SH-SY5Y (cell line): Measurements from ENCODE around the gene TTLL13.

Experiments used
- GATA2 ChIP-seq: IDR thresholded peaks from 2 replicates; pipeline ENCODE4 v1.6.1; 2011; ENCODE audit warnings: mild to moderate bottlenecking, low read depth, low read length
- GATA3 ChIP-seq: IDR thresholded peaks from 2 replicates; pipeline ENCODE4 v1.6.1; 2011; ENCODE audit warnings: low read depth, mild to moderate bottlenecking, low read length, moderate library complexity

Gene TTLL13

DNA sequence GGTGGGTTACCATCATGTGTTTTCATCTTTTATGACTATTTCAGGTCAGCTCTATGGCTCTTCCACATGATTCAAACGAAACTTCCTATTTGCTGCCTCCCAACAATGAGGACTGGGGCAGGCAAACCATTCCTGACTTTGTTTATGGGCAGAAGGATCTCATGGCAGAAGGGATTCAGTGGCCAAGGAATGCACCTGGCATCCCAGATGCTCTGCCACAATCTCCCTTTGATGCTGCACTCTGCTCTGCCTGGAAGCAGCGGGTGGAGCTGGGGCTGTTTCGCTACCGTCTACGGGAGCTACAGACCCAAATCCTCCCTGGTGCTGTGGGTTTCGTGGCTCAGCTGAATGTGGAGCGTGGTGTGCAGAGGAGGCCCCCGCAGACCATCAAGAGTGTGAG lies 8.5 kb upstream of the TTLL13 start:
- TF ChIP-seq GATA3 (no peak), GATA2 (no peak)

DNA sequence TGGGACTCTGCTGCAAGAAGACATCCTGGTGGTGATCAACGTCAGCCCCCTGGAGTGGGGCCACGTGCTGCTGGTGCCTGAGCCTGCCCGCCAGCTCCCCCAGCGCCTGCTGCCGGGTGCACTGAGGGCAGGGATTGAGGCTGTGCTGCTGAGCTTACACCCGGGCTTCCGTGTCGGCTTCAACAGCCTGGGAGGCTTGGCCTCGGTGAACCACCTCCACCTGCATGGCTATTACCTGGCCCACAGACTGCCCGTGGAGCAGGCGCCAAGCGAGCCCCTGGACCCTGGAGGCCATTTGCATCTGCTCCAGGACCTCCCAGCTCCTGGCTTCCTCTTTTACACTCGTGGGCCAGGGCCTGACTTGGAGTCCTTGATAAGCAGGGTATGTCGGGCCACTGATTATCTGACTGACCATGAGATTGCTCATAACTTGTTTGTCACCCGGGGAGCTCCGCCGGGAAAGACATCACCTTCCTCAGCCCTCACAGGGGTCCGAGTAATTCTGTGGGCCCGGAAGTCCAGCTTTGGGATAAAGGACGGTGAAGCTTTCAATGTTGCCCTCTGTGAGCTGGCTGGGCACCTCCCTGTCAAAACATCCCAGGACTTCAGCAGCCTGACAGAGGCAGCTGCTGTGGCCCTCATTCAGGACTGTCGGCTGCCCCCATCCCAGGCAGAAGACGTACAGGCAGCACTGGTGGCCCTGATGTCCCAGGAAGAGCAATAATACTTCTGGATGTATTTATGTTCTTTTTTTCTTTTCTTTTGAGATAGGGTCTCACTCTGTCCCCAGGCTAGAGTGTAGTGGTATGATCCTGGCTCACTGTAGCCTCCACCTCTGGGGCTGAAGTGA lies 7.8 kb upstream of the TTLL13 start:
- TF ChIP-seq GATA2 (no peak), GATA3 (no peak)

DNA sequence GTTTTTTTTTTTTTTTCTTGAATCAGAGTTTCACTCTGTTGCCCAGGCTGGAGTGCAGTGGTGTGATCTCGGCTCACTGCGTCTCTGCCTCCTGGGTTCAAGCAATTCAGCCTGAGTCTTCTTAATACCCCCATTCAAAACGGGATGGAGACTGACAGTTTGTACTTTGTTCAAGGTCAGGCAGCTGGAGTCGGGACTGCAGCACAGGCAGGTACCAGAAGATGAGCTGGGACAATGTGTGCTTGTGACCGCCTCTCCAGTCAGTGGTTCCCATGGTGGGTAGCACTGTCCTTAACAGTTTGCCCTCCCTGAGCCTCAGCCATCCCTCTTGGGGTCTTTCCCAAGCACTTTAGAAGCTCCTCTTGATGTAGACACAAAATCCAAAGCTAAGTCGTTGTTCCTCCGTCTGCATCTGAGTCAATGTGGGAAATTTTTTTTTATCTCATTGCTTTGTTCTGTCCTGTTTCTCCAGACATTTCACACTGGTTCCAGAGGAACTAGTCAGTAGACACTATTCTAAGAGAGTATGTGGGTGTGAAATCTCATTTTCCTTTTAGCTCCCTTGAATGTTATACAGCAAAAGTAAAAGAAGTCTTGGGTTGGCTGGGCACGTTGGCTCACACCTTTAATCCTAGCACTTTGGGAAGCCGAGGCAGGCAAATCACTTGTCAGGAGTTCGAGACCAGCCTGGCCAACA lies 5.3 kb upstream of the TTLL13 start:
- no peak for TF ChIP-seq GATA2
- TF ChIP-seq GATA3: no peak

DNA sequence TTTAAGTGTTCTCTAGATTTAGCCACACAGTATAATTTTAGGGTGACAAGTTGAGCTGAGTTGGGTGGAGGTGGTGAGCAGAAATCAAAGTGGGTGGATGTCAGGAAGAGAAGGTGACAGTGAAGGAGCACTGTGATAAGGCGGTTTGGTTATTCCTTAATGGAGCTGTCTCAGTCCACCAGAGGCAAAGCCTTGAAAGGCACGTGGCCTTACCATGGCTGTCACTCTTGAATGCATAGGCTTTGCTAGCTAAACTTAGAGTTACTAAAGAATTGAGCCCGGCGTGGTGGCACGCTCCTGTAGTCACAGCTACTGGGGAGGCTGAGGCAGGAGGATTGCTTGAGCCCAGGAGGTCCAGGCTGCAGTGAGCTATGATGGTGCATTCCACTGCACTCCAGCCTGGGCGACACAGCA lies 560 bp upstream of the TTLL13 start:
- TF ChIP-seq GATA3 (no peak), GATA2 (no peak)

DNA sequence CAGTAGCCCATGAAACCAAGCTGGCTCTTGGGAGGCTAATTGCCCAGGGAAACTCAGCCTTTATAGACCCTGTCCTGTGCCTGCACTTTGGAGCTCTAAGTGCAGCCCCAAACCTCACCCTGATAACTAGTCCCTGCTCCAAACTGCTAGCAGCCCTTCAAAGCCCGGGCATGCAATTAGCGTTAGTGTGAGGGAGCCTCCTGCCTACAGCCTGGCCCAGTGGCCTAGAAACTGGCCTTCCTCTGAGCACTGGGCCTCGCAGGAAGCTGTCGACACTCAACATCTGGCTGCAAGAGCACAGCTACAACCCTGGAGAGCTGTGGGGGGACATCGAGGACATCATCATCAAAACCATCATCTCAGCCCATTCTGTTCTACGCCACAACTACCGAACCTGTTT lies 8.4 kb downstream of the TTLL13 start:
- TF ChIP-seq GATA3 (no peak), GATA2 (no peak)

DNA sequence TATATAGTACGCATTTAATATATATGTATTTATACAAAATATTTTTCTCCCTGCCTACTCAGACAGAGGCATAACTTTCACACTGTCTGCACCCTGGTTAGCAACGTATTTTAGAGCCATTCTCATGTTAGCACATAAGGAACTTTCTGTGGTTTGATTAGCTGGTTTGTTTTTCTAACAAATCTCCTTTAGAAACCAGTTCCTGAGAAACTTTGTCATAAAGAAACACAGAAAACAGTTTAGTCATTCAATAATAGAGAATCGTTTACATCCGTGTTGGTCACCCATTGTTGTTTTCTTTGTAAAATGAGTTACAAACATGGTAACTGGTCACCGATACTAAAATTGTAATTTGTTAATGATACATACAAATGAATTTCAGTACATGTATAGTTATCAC lies 10.2 kb downstream of the TTLL13 start:
- TF ChIP-seq GATA3 (no peak), GATA2 (no peak)

DNA sequence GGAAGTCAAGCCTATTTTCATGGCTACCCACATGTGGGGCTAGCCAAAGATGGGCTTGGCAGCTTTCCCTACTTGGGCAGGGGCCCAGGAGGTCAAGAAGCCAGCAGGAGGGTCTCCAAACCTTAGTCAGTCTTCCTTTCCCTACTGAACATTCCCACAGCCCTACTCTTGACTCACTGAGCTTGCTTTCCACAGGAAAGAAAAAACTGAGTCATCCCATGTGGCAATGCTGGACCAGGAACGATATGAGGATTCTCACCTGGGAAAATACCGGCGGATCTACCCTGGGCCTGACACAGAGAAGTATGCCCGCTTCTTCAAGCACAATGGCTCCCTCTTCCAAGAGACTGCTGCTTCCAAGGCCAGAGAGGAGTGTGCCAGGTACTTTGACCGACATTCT lies 12.5 kb downstream of the TTLL13 start:
- TF ChIP-seq GATA3: no peak
- TF ChIP-seq GATA2: no peak

DNA sequence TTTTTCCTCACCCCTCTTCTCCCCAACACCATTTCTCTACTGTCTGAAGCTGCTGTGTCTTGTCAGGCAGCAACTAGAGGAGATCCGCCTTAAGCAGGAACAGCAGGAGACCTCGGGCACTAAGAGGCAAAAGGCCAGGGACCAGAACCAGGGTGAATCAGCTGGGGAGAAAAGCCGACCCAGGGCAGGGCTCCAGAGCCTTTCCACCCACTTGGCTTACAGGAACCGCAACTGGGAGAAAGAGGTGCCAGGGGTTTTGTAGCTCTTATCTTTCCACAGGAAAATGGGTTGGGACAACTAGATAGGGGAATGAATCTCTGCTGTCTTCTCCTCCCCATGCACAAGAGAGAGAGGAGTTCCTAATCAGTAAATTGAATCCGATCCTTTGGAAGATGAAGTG lies 13.1 kb downstream of the TTLL13 start:
- TF ChIP-seq GATA2 (no peak), GATA3 (no peak)

DNA sequence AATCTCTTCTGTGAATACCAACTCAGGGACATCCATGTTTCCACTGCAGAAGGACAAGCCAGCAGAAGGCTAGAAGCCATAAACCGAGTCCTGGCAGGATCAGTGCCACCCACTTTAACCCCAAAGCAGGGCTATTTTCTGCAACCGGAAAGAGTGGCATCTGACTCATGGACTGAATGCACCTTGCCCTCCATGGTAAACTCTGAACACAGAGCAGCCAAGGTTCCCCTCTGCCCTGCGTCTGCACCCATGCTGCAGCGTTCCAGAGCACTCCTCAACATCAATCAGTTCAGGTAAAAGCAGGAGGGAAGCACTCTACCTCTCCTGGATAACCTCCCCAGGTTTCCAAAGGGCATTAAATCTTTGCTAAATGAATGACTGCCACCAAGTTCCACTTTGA lies 15.3 kb downstream of the TTLL13 start:
- no peak for TF ChIP-seq GATA3

DNA sequence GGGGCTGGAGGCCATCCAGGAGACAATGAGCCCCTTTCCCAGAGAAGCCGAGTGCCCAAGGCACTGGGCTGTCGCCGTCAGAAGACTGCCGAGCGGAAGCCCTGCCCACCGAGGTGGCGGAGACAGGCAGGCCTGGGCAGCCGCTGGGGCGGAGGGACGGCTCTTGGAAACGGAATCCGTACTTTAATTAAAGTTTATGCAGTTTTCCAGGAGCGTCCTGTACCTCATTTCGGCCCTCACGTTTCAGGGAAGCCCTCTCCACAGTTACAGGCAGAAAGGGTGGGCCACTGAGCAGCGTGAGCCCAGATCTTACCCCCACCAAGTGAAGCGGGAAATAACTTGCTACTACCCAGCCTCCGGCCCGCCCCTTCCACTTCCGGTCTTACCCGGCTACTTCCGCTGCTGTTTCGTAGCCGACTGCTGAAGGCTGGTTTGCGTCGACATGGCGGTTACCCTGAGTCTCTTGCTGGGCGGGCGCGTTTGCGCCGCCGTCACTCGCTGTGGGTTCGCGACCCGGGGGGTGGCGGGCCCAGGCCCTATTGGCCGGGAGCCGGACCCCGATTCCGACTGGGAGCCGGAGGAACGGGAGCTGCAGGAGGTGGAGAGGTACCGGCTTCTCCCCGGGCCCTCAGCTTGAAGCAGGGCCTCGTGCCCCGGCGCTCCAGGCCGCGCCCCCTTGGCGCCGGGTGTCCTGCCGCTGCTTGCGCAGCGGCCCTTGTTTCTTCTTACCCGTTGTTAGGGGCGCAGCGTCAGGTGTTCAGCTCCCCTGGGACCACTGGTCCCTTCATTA lies 16.1 kb downstream of the TTLL13 start, which contains the start of gene NGRN:
Gene NGRN (plus strand): TSS at position 402 of the 790 bp plus-strand sequence. CDS start 41 bp downstream, at position 443.
- TF ChIP-seq GATA2: no peak
- no peak for TF ChIP-seq GATA3

DNA sequence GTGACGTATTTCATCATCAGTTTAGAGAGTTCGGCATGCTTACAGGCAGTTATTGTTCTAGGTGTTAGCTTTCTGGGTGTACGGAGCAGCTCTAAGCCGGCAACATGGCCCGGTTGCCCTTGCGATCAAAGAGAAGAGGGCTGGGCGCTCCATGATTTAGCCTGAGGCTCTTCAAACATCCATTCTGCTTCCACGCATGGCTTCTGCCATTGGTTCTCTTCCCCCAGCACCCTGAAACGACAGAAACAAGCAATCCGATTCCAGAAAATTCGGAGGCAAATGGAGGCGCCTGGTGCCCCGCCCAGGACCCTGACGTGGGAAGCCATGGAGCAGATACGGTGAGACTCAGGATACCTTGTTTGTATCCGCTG lies 16.7 kb downstream of the TTLL13 start:
- TF ChIP-seq GATA2 (no peak), GATA3 (no peak)

DNA sequence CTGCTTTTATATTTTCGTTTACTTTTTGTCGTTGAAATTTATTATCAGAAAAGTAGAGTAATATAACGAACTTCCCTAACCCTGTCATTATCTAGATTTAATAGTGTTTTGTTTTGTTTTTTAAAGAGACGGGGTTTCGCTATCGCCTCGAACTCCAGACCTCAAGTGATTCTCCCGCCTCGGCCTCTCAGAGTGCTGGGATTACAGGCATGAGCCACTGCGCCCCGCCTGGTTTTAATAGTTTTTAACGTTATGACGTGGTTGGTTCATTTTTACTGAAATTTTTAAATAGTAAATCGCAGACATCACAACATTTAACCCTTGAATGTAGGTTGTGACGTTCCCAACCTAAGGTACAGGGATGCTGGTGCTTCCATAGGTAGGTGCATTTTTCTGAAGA lies 17.1 kb downstream of the TTLL13 start:
- TF ChIP-seq GATA2 (no peak), GATA3 (no peak)

DNA sequence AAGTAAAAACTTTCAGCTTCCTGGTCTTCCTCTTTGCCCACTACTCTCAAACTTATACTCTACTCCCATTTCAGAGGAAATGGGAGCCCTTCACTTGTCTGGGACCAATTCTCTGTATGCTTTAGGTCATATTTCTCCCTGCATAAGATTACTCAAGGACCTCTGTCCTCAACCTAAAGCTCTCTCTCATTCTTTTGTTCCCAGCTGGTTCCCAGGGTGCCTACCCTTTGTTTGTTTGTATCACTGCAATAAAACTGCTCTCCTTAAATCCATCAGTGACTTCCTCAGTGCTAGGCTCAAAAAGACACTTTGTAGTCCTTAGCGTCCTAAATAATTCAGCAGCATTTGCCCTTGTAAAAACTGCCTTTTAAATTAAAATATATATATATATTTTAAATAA lies 19.1 kb downstream of the TTLL13 start:
- TF ChIP-seq GATA2 (no peak), GATA3 (no peak)

DNA sequence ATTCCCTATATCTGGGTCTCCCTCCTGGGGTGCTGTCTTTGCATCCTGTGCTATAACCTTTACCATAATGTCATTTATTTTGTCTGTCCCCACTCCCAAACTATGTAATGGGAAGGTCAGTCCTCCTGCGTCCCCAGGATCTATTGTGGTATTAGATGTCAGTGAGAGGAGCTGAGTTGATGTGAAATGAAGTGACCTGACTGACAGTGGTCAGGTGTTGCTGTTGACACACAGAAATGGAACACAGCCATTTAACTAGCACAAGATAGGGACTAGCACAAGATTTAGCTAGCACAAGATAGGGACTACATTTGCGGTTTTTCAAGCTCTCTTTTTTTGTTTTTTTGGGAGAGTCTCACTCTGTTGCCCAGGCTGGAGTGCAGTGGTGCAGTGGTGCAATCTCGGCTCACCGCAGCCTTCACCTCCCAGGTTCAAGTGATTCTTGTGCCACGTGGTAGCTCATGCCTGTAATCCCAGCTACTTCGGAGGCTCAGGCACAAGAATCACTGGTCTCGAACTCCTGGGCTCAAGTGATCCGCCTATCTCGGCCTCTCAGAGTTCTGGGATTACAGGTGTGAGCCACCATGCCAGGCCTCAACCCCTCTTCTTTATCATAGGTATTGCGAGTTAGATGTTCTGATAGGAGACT lies 21.3 kb downstream of the TTLL13 start:
- TF ChIP-seq GATA3 (no peak), GATA2 (no peak)
